Fibroblast of lung (primary cell): ENCODE results near the gene UVRAG. TPM values are rescaled to one million over a fixed set of nuclear protein-coding genes. Genes with fewer than 3 reads are reported as not detected.

Source experiments
- DNase-seq, 2 donors: peaks; one replicate each; pipeline versions ENCODE4 v3.0.0 to v3.0.0-alpha.2; 2010; ENCODE audit warnings: low read depth in 2 of 2
- H2AFZ ChIP-seq: 2 replicates; pipeline ENCODE4 v1.5.1; 2012; ENCODE audit warnings: low read length, control low read depth, inconsistent platforms
- H3K27ac ChIP-seq: 2 replicates; pipeline ENCODE4 v1.5.1; 2011; ENCODE audit warnings: low read length, control low read depth; ENCODE audit not compliant: insufficient read depth
- H3K27me3 ChIP-seq: 2 replicates; pipeline ENCODE4 v1.5.1; 2011; ENCODE audit warnings: mild to moderate bottlenecking, low read length; ENCODE audit not compliant: control insufficient read depth, insufficient read depth
- H3K36me3 ChIP-seq: 2 replicates; pipeline ENCODE4 v1.5.1; 2011; ENCODE audit warnings: low read length; ENCODE audit not compliant: control insufficient read depth, insufficient read depth
- H3K4me1 ChIP-seq: 2 replicates; pipeline ENCODE4 v1.5.1; 2011; ENCODE audit warnings: low read length; ENCODE audit not compliant: control insufficient read depth, insufficient read depth; ENCODE audit errors: extremely low read depth
- H3K4me2 ChIP-seq: 2 replicates; pipeline ENCODE4 v1.5.1; 2011; ENCODE audit warnings: low read length, control low read depth; ENCODE audit not compliant: insufficient read depth; ENCODE audit errors: extremely low read depth
- H3K4me3 ChIP-seq, 4 experiments: fragments of 200-600 bp in 1 of 4; sonication (generic) in 1 of 4; replicated peaks in 1 of 4; 2 replicates each; pipeline ENCODE4 v1.5.1; 2011 to 2016; ENCODE audit warnings: low read length in 4 of 4, low read depth in 3 of 4, mild to moderate bottlenecking in 3 of 4, control low read depth in 2 of 4, inconsistent platforms in 1 of 4, mixed read lengths in 1 of 4; ENCODE audit not compliant: insufficient read depth in 1 of 4; ENCODE audit errors: control extremely low read depth in 1 of 4
- H3K79me2 ChIP-seq: 2 replicates; pipeline ENCODE4 v1.5.1; 2012; ENCODE audit warnings: mild to moderate bottlenecking, low read length, inconsistent platforms; ENCODE audit not compliant: control insufficient read depth, insufficient read depth
- H3K9ac ChIP-seq: 2 replicates; pipeline ENCODE4 v1.5.1; 2011; ENCODE audit warnings: mild to moderate bottlenecking, low read length, control low read depth; ENCODE audit not compliant: insufficient read depth
- H3K9me3 ChIP-seq: 2 replicates; pipeline ENCODE4 v1.5.1; 2012; ENCODE audit warnings: low read depth, low read length; ENCODE audit not compliant: control insufficient read depth, insufficient read depth
- H4K20me1 ChIP-seq: 2 replicates; pipeline ENCODE4 v1.5.1; 2011; ENCODE audit warnings: low read length; ENCODE audit not compliant: control insufficient read depth, insufficient read depth; ENCODE audit errors: extremely low read depth
- EZH2 ChIP-seq: IDR thresholded peaks from 2 replicates; pipeline ENCODE4 v1.5.1; 2012; ENCODE audit warnings: low read length, control low read depth, mild to moderate bottlenecking; ENCODE audit errors: missing control alignments
- polyA plus RNA-seq, 2 donors: library from polyadenylated mRNA; depleted of rRNA in 1 of 2; stranded (reverse) in 1 of 2; unstranded in 1 of 2; fragments of >200 nt; gene quantifications; 2 replicates each; pipeline ENCODE4 v1.2.1, GENCODE V29; 2011 to 2012; ENCODE audit warnings: missing spikeins in 1 of 2
- total RNA-seq: library from RNA; depleted of rRNA; stranded (reverse); fragments of >200 nt; gene quantifications from 2 replicates; pipeline ENCODE4 v1.2.1, GENCODE V29; 2014
- TF ChIP-seq, protein P1 (sequence below), 2 donors: IDR thresholded peaks in 1 of 2; conservative IDR thresholded peaks in 1 of 2; 1 replicate in 1 of 2; 2 replicates in 1 of 2; pipeline ENCODE4 v1.5.1; 2011 to 2012; ENCODE audit warnings: low read length in 2 of 2, control low read depth in 1 of 2, inconsistent platforms in 1 of 2, low read depth in 1 of 2, mild to moderate bottlenecking in 1 of 2

The UVRAG gene
- total and polyA plus RNA-seq, 2 donors (not counting 1 experiment from before 2014, with no cell fraction given): 15.8 to 22.1 TPM

DNA sequence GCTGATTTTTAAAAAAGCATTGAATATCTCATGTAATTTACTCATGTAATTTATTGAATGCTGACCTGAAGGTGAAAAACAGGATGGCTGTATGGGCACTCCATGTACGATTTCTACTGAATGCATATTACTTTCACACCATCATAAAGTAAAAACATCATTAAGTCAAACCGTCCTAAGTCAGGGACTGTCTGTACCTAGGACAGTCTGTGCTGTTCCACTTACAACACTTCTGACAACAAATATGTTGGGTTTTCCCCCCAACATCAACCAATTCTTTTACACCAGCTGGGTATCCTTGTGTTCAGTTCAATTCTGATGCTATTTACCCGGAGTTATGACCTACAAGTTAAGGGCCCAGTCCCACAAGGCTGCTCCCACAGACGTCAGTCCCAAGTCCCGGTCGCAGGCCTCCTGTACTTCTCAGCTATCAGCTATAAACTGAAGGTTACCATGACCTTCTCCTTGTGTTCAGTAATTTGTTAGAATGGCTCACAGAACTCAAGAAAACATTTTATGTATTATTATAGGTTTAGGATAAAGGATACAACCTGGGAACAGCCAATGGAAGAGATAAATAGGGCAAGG lies 17.0 kb downstream of the UVRAG start:
- Histone ChIP-seq H3K36me3 (no peaks in the 10 kb centered on the region), H4K20me1 (no peaks in the 10 kb centered on the region), H3K9ac (no peak overlapping the region), H2AFZ (no peak overlapping the region), H3K4me3 (no peak overlapping the region), H3K4me1 (peaks cover under 1% of the 10 kb centered on the region), H3K9me3 (no peaks in the 10 kb centered on the region), H3K79me2 (no peaks in the 10 kb centered on the region), H3K27ac (no peak overlapping the region), H3K4me2 (no peak overlapping the region), H3K27me3 (no peaks in the 10 kb centered on the region)
- no peak for DNase-seq
- no peak for TF ChIP-seq EZH2

DNA sequence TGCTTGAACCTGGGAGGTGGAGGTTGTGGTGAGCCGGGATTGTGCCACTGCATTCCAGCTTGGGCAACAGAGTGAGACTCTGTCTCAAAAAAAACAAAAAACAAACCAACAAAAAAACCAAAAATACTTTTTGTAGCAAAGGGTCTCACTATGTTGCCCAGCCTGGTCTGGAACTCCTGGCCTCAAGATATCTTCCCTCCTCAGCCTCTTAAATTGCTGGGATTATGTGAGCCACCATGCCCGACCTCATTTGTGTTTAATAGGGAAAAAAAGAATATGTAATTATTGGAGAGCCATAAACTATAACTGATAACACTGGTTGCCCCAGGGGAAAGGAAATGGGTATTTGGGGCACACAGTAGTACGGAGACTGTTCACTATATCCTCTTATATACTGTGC lies 19.7 kb downstream of the UVRAG start:
- H4K20me1 ChIP-seq: no peaks in the 10 kb centered on the region
- H3K79me2 ChIP-seq: no peaks in the 10 kb centered on the region
- no peak overlapping the region for H3K4me3 ChIP-seq
- H3K4me2 ChIP-seq: no peak overlapping the region
- H3K9me3 ChIP-seq: no peaks in the 10 kb centered on the region
- no peak overlapping the region for H3K9ac ChIP-seq
- H2AFZ ChIP-seq: no peak overlapping the region
- no peaks in the 10 kb centered on the region for H3K27me3 ChIP-seq
- no peak for TF ChIP-seq EZH2
- TF ChIP-seq, protein P1, sequence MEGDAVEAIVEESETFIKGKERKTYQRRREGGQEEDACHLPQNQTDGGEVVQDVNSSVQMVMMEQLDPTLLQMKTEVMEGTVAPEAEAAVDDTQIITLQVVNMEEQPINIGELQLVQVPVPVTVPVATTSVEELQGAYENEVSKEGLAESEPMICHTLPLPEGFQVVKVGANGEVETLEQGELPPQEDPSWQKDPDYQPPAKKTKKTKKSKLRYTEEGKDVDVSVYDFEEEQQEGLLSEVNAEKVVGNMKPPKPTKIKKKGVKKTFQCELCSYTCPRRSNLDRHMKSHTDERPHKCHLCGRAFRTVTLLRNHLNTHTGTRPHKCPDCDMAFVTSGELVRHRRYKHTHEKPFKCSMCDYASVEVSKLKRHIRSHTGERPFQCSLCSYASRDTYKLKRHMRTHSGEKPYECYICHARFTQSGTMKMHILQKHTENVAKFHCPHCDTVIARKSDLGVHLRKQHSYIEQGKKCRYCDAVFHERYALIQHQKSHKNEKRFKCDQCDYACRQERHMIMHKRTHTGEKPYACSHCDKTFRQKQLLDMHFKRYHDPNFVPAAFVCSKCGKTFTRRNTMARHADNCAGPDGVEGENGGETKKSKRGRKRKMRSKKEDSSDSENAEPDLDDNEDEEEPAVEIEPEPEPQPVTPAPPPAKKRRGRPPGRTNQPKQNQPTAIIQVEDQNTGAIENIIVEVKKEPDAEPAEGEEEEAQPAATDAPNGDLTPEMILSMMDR (conservative IDR thresholded peaks at IDR 0.05 in 1 of 2, IDR thresholded peaks at IDR 0.05 in 1 of 2; ENCODE audit: low read depth in 1 of 2, low read length in 2 of 2): no peak
- H3K27ac ChIP-seq: no peak overlapping the region
- no peak for DNase-seq
- no peaks in the 10 kb centered on the region for H3K36me3 ChIP-seq
- no peaks in the 10 kb centered on the region for H3K4me1 ChIP-seq

DNA sequence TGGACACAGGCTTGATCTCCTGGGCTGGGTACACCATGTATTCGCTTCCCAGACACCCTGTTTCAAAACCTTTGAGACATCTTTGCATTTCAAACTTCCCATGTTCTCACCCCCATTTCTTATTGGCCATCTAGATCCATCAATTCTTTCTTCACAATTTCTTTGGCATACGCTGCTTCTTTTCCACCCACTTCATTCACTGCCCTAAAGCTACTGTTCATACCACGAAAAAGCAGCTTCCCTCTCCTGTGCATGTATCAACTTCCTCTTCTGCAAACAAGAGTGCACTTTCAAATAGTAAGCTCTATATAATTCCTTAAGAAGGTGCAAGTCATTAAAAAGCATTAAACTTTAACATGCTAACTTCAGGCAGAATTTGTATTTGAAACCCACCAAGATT lies 21.4 kb downstream of the UVRAG start:
- no peak for TF ChIP-seq EZH2
- TF ChIP-seq, protein P1 (conservative IDR thresholded peaks at IDR 0.05 in 1 of 2, IDR thresholded peaks at IDR 0.05 in 1 of 2; ENCODE audit: low read depth in 1 of 2, low read length in 2 of 2): no peak
- no peak overlapping the region for H3K4me2 ChIP-seq
- no peaks in the 10 kb centered on the region for H3K79me2 ChIP-seq
- no peaks in the 10 kb centered on the region for H4K20me1 ChIP-seq
- no peaks in the 10 kb centered on the region for H3K36me3 ChIP-seq
- no peak overlapping the region for H2AFZ ChIP-seq
- H3K9me3 ChIP-seq: no peaks in the 10 kb centered on the region
- no peaks in the 10 kb centered on the region for H3K27me3 ChIP-seq
- no peak overlapping the region for H3K9ac ChIP-seq
- H3K4me1 ChIP-seq: no peaks in the 10 kb centered on the region
- no peak overlapping the region for H3K27ac ChIP-seq
- DNase-seq: no peak
- no peak overlapping the region for H3K4me3 ChIP-seq
